A549 (cell line): ENCODE results near the gene CABP4. TPM values are rescaled to one million over a fixed set of nuclear protein-coding genes. Genes with fewer than 3 reads are reported as not detected.

ENCODE experiments used
- ATAC-seq, 2 experiments: fragments of 200-7000 bp in 1 of 2; fragments of >200 bp in 1 of 2; cut with Nextera tagmentation in 1 of 2; cut with Tn5 transposase in 1 of 2; 3 replicates each; pipeline versions ENCODE4 v1.8.0 to v1.9.1; 2018 to 2020; ENCODE audit warnings: mild to moderate bottlenecking in 1 of 2, moderate library complexity in 1 of 2
- CTCF ChIA-PET: fragments of 300-600 bp; sonication (Branson Sonifier 250); formaldehyde crosslinking; extraction: SDS; loops from one replicate; lab custom pipeline; 2021; ENCODE audit warnings: antibody characterized with exemption, inconsistent platforms; lab: Yijun Ruan, JAX
- POLR2A ChIA-PET: fragments of 350-600 bp; formaldehyde crosslinking; extraction: SDS; loops from one replicate; lab custom pipeline; 2021; ENCODE audit warnings: antibody characterized with exemption, inconsistent platforms; lab: Yijun Ruan, JAX
- DNase-seq, 2 experiments: peaks; one replicate each; pipeline versions ENCODE4 v3.0.0 to v3.0.0-alpha.2; 2011 to 2016; ENCODE audit warnings: low read depth in 1 of 2, low spot score in 1 of 2
- FAIRE-seq: peaks from 2 replicates; lab custom pipeline; 2011; peaks lifted over from hg19 to GRCh38; lab: Jason Lieb, UNC
- H3K27ac ChIP-seq, 2 experiments: fragments of >200 bp; sonication (Bioruptor Twin); formaldehyde crosslinking; 3 replicates each; pipeline ENCODE4 v1.5.1; 2016 to 2017
- H3K4me1 ChIP-seq: fragments of >200 bp; sonication (Bioruptor Twin); formaldehyde crosslinking; 3 replicates; pipeline ENCODE4 v1.6.1; 2016
- H3K4me2 ChIP-seq: fragments of >200 bp; sonication (Bioruptor Twin); formaldehyde crosslinking; 3 replicates; pipeline ENCODE4 v1.6.1; 2016
- H3K4me3 ChIP-seq: fragments of >200 bp; sonication (Bioruptor Twin); formaldehyde crosslinking; 3 replicates; pipeline ENCODE4 v1.5.1; 2016
- H3K9me3 ChIP-seq: fragments of >200 bp; sonication (Bioruptor Twin); formaldehyde crosslinking; 3 replicates; pipeline ENCODE4 v1.6.1; 2016
- ATOH8 ChIP-seq: fragments of 250-450 bp; sonication (Bioruptor Pico); IDR thresholded peaks from 2 replicates; pipeline ENCODE4 v1.5.0; 2020; ENCODE audit warnings: low read depth, mild to moderate bottlenecking, moderate library complexity
- BHLHE40 ChIP-seq: IDR thresholded peaks from 2 replicates; pipeline ENCODE4 v1.6.1; 2012; ENCODE audit warnings: low read depth, low read length, inconsistent platforms
- CBX8 ChIP-seq: fragments of 200-600 bp; sonication (generic); IDR thresholded peaks from 2 replicates; pipeline ENCODE4 v1.6.1; 2016
- CHD4 ChIP-seq: fragments of 200-600 bp; sonication (generic); IDR thresholded peaks from 2 replicates; pipeline ENCODE4 v1.6.1; 2016; ENCODE audit warnings: antibody characterized with exemption, mild to moderate bottlenecking, borderline replicate concordance
- FOSB ChIP-seq: fragments of 250-450 bp; sonication (Bioruptor Pico); IDR thresholded peaks from 2 replicates; pipeline ENCODE4 v1.5.0; 2020; ENCODE audit warnings: mild to moderate bottlenecking, moderate library complexity
- FOSL2 ChIP-seq, 2 experiments: fragments of 450-650 bp in 1 of 2; fragments of >200 bp in 1 of 2; sonication (Bioruptor Twin) in 1 of 2; formaldehyde crosslinking; IDR thresholded peaks; 2 replicates each; pipeline versions ENCODE4 v1.5.0 to v1.6.1; 2016 to 2020; ENCODE audit warnings: mild to moderate bottlenecking in 1 of 2, moderate library complexity in 1 of 2
- GATA3 ChIP-seq: IDR thresholded peaks from 2 replicates; pipeline ENCODE4 v1.6.1; 2012; ENCODE audit warnings: borderline replicate concordance
- HDAC2 ChIP-seq: fragments of 200-600 bp; sonication (generic); IDR thresholded peaks from 2 replicates; pipeline ENCODE4 v1.6.1; 2016
- HOXB5 ChIP-seq: fragments of 250-450 bp; sonication (Bioruptor Pico); IDR thresholded peaks from 2 replicates; pipeline ENCODE4 v1.5.0; 2020; ENCODE audit warnings: mild to moderate bottlenecking, moderate library complexity
- JUNB ChIP-seq: fragments of >200 bp; sonication (Bioruptor Twin); formaldehyde crosslinking; IDR thresholded peaks from 2 replicates; pipeline ENCODE4 v1.6.1; 2016
- KDM5A ChIP-seq: fragments of 200-600 bp; sonication (generic); IDR thresholded peaks from 2 replicates; pipeline ENCODE4 v1.6.1; 2016; ENCODE audit warnings: antibody characterized with exemption, mild to moderate bottlenecking
- MAX ChIP-seq: IDR thresholded peaks from 2 replicates; pipeline ENCODE4 v1.6.1; 2012
- MYC ChIP-seq: IDR thresholded peaks from 2 replicates; pipeline ENCODE4 v1.6.1; 2012; ENCODE audit warnings: mild to moderate bottlenecking, inconsistent platforms, low read length, improper control_type of control experiment, borderline replicate concordance
- NR3C1 ChIP-seq: fragments of >200 bp; sonication (Bioruptor Twin); formaldehyde crosslinking; IDR thresholded peaks from 3 replicates; pipeline ENCODE4 v1.6.1; 2017
- RARB ChIP-seq: fragments of 250-450 bp; sonication (Bioruptor Pico); IDR thresholded peaks from 2 replicates; pipeline ENCODE4 v1.8.0; 2021; ENCODE audit warnings: mild to moderate bottlenecking, moderate library complexity
- SREBF2 ChIP-seq: fragments of 450-650 bp; IDR thresholded peaks from 2 replicates; pipeline ENCODE4 v1.6.1; 2014; ENCODE audit warnings: mild to moderate bottlenecking, moderate library complexity
- TP53 ChIP-seq: fragments of 250-450 bp; sonication (Bioruptor Pico); IDR thresholded peaks from 2 replicates; pipeline ENCODE4 v1.5.0; 2021; ENCODE audit warnings: mild to moderate bottlenecking, moderate library complexity
- ZC3H11A ChIP-seq: fragments of 450-650 bp; IDR thresholded peaks from 2 replicates; pipeline ENCODE4 v1.6.1; 2014; ENCODE audit warnings: antibody characterized with exemption, mild to moderate bottlenecking
- ZNF302 ChIP-seq: fragments of 250-450 bp; sonication (Bioruptor Pico); IDR thresholded peaks from 2 replicates; pipeline ENCODE4 v1.9.0; 2021; ENCODE audit warnings: inconsistent platforms, mild to moderate bottlenecking, moderate library complexity
- WGBS: methylation state at CpG from one replicate; pipeline ENCODE4 v1.1.6; 2017; ENCODE audit errors: missing lambda C conversion rate; 5-methylcytosine and 5-hydroxymethylcytosine counted together
- polyA plus RNA-seq, 4 experiments: library from polyadenylated mRNA; depleted of rRNA in 3 of 4; stranded (reverse); fragments of >200 nt; fragmentation: RNase III in 1 of 4; extraction: RNeasy Plus Mini Kit Qiagen cat#74134 plus additional on column Dnase treatment in 1 of 4; gene quantifications; 2 replicates in 3 of 4; 3 replicates in 1 of 4; pipeline ENCODE4 v1.2.3, GENCODE V29; 2011 to 2017
- TF ChIP-seq, protein P1 (sequence below): fragments of 150-350 bp; IDR thresholded peaks from 2 replicates; pipeline ENCODE4 v1.6.1; 2014; ENCODE audit warnings: low read depth, mild to moderate bottlenecking, low read length
- TF ChIP-seq, protein P2 (sequence below): fragments of >200 bp; sonication (Bioruptor Twin); formaldehyde crosslinking; IDR thresholded peaks from 2 replicates; pipeline ENCODE4 v1.6.1; 2016

CABP4 gene
- polyA plus RNA-seq, 2 of the 4 experiments (the other 2 are of a cell fraction): not detected

- no peak overlapping the region for H3K27ac ChIP-seq
- ATAC-seq (no peak), FAIRE-seq (no peak), DNase-seq (no peak)
- no peaks in the 10 kb centered on the region for H3K4me1 ChIP-seq
- POLR2A ChIA-PET: no interaction called here
- TF ChIP-seq, protein P1, sequence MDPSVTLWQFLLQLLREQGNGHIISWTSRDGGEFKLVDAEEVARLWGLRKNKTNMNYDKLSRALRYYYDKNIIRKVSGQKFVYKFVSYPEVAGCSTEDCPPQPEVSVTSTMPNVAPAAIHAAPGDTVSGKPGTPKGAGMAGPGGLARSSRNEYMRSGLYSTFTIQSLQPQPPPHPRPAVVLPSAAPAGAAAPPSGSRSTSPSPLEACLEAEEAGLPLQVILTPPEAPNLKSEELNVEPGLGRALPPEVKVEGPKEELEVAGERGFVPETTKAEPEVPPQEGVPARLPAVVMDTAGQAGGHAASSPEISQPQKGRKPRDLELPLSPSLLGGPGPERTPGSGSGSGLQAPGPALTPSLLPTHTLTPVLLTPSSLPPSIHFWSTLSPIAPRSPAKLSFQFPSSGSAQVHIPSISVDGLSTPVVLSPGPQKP: no peak
- TF ChIP-seq HDAC2 (no peak), MAX (no peak)
- no peak overlapping the region for H3K4me2 ChIP-seq
- H3K4me3 ChIP-seq: no peak overlapping the region
- CTCF ChIA-PET: interaction anchor here (2.1 kb wide), 1 partner anchor 14 kb away, joined by 5 read pairs; no protein-coding TSS in a partner anchor
- WGBS: 80% methylated on average over 18 of the region's 21 CpGs
- no peaks in the 10 kb centered on the region for H3K9me3 ChIP-seq
Measured at GRCh38 chr11:67453816-67454732, 1.1 kb upstream of the CABP4 start.

- no peak overlapping the region for H3K27ac ChIP-seq
- H3K4me1 ChIP-seq: no peaks in the 10 kb centered on the region
- ChIA-PET CTCF (interaction anchor here (0.9 to 2.1 kb wide), 3 partner anchors 12 to 69 kb away, joined by 3 to 5 read pairs (median 4); no protein-coding TSS in a partner anchor), POLR2A (no interaction called here)
- H3K4me3 ChIP-seq: no peak overlapping the region
- ATAC-seq (peak; percentile 23 to 24; a peak in 2 of 6 replicates), FAIRE-seq (no peak)
- TF ChIP-seq RARB (no peak), MYC (no peak), JUNB (no peak)
- TF ChIP-seq, all 56 proteins: peak for 0
- Histone ChIP-seq H3K9me3 (no peaks in the 10 kb centered on the region), H3K4me2 (no peak overlapping the region)
- WGBS: 69% methylated on average over 16 of the region's 25 CpGs
- no peak for DNase-seq
Measured at GRCh38 chr11:67456068-67456705, 1.0 kb downstream of the CABP4 start.

- DNase-seq (no peak), FAIRE-seq (no peak)
- POLR2A ChIA-PET: no interaction called here
Measured at GRCh38 chr11:67457453-67457852, 2.3 kb downstream of the CABP4 start.

DNA sequence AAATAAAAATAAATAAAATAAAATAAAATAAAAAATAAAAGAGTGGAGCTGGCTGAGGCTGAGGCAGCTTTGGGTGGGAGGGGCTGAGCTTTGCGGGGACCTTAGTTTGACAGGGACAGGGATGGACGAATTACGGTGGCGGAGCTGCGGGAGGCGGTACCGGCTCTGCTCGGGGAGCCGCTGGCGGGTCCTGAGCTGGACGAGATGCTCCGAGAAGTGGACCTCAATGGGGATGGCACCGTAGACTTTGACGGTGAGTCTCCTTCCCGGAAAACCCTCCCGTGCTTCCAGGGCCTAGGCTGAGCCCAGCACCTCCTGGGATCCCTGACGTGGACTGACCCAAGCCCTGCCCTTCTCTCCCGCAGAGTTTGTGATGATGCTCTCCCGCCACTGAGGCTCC lies 3.1 kb downstream of the CABP4 start:
- FAIRE-seq (no peak), DNase-seq (no peak), ATAC-seq (no peak)
- ChIA-PET POLR2A (no interaction called here), CTCF (interaction anchor here (1.2 to 3.3 kb wide), 3 partner anchors 10 to 107 kb away, joined by 3 to 11 read pairs (median 4); no protein-coding TSS in a partner anchor)
- Histone ChIP-seq H3K9me3 (no peaks in the 10 kb centered on the region), H3K27ac (no peak overlapping the region), H3K4me3 (no peak overlapping the region), H3K4me2 (no peak overlapping the region), H3K4me1 (peaks cover 2% of the 10 kb centered on the region)
- WGBS: 88% methylated on average over 19 of the region's 19 CpGs
- TF ChIP-seq KDM5A (no peak), NR3C1 (no peak), SREBF2 (no peak), TP53 (no peak), CHD4 (no peak), BHLHE40 (no peak), FOSL2 (IDR thresholded peaks at IDR 0.05) (no peak), FOSL2 (CRISPR knock-in tag; IDR thresholded peaks at IDR 0.05) (no peak), GATA3 (no peak), ZC3H11A (no peak), ATOH8 (CRISPR knock-in tag) (no peak)
- TF ChIP-seq, protein P2, sequence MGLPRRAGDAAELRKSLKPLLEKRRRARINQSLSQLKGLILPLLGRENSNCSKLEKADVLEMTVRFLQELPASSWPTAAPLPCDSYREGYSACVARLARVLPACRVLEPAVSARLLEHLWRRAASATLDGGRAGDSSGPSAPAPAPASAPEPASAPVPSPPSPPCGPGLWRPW: no peak

More at GRCh38 chr11:67457453-67457852, 2.3 kb downstream of the CABP4 start:
- no peaks in the 10 kb centered on the region for H3K4me1 ChIP-seq
- TF ChIP-seq, protein P1: no peak
- TF ChIP-seq ZNF302: no peak
- TF ChIP-seq HOXB5 (CRISPR knock-in tag): no peak
- TF ChIP-seq FOSB (CRISPR knock-in tag): no peak
- TF ChIP-seq CBX8: no peak
- no peaks in the 10 kb centered on the region for H3K9me3 ChIP-seq
- 93% methylated on average over 11 of the region's 12 CpGs for WGBS
- CTCF ChIA-PET: interaction anchor here (1.2 to 3.3 kb wide), 3 partner anchors 10 to 27 kb away, joined by 3 to 11 read pairs (median 5); no protein-coding TSS in a partner anchor
- H3K27ac ChIP-seq: no peak overlapping the region
- no peak overlapping the region for H3K4me3 ChIP-seq
- no peak overlapping the region for H3K4me2 ChIP-seq
- no peak for ATAC-seq
